ENCODE measurements around the gene FBXW8.
"Not testable (repeated sequence)": the region's sequence is repeated elsewhere in the genome, so short reads cannot be mapped to it uniquely, and the experiment has no call there.

Gene FBXW8

GRCh38 chr12:117053597-117054201 is 142.9 kb downstream of the FBXW8 start:
- DNase-seq (ENCODE audit: low read depth): no peak

GRCh38 chr12:117054279-117054678 is 143.5 kb downstream of the FBXW8 start:
- no peak for DNase-seq (ENCODE audit: low read depth)

- DNase-seq (ENCODE audit: low read depth): not testable (repeated sequence)
These were observed 146.9 kb downstream of the FBXW8 start for GRCh38 chr12:117057626-117058025.

- no peak for DNase-seq (ENCODE audit: low read depth)
These were observed 147.8 kb downstream of the FBXW8 start for GRCh38 chr12:117058442-117059072.

- DNase-seq (ENCODE audit: low read depth): no peak
These were observed 148.4 kb downstream of the FBXW8 start for GRCh38 chr12:117059156-117059555.

GRCh38 chr12:117060246-117060928 is 149.6 kb downstream of the FBXW8 start:
- no peak for DNase-seq (ENCODE audit: low read depth)

GRCh38 chr12:117060929-117061305 is 150.2 kb downstream of the FBXW8 start:
- no peak for DNase-seq (ENCODE audit: low read depth)

- DNase-seq (ENCODE audit: low read depth): no peak
These were observed 150.9 kb downstream of the FBXW8 start for GRCh38 chr12:117061555-117062079.

GRCh38 chr12:117063162-117063911 is 152.6 kb downstream of the FBXW8 start:
- DNase-seq (ENCODE audit: low read depth): no peak

- no peak for DNase-seq (ENCODE audit: low read depth)
These were observed 153.3 kb downstream of the FBXW8 start for GRCh38 chr12:117064049-117064448.

GRCh38 chr12:117064596-117064995 is 153.8 kb downstream of the FBXW8 start:
- no peak for DNase-seq (ENCODE audit: low read depth)

GRCh38 chr12:117067016-117067415 is 156.3 kb downstream of the FBXW8 start:
- DNase-seq (ENCODE audit: low read depth): no peak

- DNase-seq (ENCODE audit: low read depth): no peak
These were observed 156.9 kb downstream of the FBXW8 start for GRCh38 chr12:117067638-117068037.

- no peak for DNase-seq (ENCODE audit: low read depth)
These were observed 157.7 kb downstream of the FBXW8 start for GRCh38 chr12:117068492-117068891.

- no peak for DNase-seq (ENCODE audit: low read depth)
These were observed 158.5 kb downstream of the FBXW8 start for GRCh38 chr12:117069101-117069797.

GRCh38 chr12:117069926-117070900 is 159.5 kb downstream of the FBXW8 start:
- DNase-seq (ENCODE audit: low read depth): no peak

GRCh38 chr12:117071009-117071408 is 160.3 kb downstream of the FBXW8 start:
- DNase-seq (ENCODE audit: low read depth): no peak

GRCh38 chr12:117072106-117072505 is 161.4 kb downstream of the FBXW8 start:
- DNase-seq (ENCODE audit: low read depth): no peak

GRCh38 chr12:117072736-117073490 is 162.2 kb downstream of the FBXW8 start:
- no peak for DNase-seq (ENCODE audit: low read depth)

- DNase-seq (ENCODE audit: low read depth): no peak
These were observed 162.9 kb downstream of the FBXW8 start for GRCh38 chr12:117073611-117074010.
